Measurements from ENCODE around the gene IGF2R. TPM values are rescaled to one million over a fixed set of nuclear protein-coding genes. Genes with fewer than 3 reads are reported as not detected.

IGF2R gene
- total and polyA plus RNA-seq, 2 experiments from 2014 or later, result 8.1 to 30.9 TPM

DNA sequence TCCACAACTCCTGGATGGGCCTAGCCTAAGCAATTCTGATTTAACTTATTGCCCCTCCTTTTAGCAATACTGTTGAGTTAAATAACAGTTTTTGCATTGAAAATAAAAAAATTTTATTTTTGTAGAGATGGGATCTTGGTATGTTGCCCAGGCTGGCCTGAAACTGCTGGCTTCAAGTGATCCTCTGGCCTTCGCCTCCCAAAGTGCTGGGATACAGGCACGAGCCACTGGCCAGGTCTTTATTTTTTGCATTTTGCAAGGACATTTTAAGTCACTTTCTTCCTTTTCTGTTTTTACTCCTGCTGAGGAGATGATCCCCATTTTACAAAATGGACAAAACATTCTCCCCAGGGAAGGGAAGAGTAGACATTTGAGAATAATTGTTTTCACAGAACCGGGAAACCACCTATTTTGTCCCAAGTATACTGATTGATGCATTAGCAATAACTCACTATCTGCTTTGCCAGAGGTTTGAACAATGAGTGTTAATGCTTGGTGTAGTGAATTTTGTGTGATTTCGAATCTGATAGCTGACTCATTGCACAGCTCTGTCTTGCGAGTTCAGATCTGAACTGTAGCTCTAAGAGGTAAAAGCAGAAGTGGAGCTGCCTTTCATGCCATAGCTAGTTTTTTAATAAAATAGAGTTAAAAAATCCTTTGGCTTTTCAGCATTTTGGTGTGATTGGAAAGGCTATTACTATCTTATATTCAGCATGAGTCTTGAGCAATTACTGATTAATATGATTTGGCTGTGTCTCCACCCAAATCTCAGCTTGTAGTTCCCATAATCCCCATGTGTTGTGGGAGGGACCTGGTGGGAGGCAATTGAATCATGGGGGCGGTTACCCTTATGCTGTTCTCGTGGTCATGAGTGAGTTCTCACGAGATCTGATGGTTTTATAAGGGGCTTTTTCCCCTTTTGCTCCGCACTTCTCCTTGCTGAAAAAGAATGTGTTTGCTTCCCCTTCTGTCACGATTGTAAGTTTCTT is 20.9 kb downstream of the IGF2R start:
- H3K4me3 ChIP-seq, result 0 out of 2 replicates have a peak overlapping the region, but pooled peaks have one; percentile 0
- DNase-seq, result peak; percentile 70
- TF ChIP-seq EZH2 (IDR thresholded peaks at IDR 0.05; ENCODE audit: insufficient read depth, poor library complexity, severe bottlenecking) (no peak), EZH2phosphoT487 (IDR thresholded peaks at IDR 0.05; ENCODE audit: insufficient read depth, low read depth) (no peak)
- H3K4me2 ChIP-seq (ENCODE audit: unreplicated experiment), result peak overlapping the region; percentile 40
- H3K9ac ChIP-seq, result peak overlapping the region; percentile 3; the same call in 1 of the 2 replicates
- peak overlapping the region; percentile 45 for H3K27ac ChIP-seq
- H3K36me3 ChIP-seq (ENCODE audit: low read depth), result no peaks in the 10 kb centered on the region
- no peaks in the 10 kb centered on the region for H3K9me3 ChIP-seq (ENCODE audit: low read depth)
- 18 to 21% methylated on average over 10 of the region's 10 CpGs for WGBS, 2 experiments (ENCODE audit: low coverage in 1 of 2, low lambda C conversion rate in 2 of 2, missing lambda C conversion rate in 2 of 2)
- H2AFZ ChIP-seq, result no peak overlapping the region
- no peaks in the 10 kb centered on the region for H3K27me3 ChIP-seq (replicated peaks; ENCODE audit: insufficient read depth)
- no peaks in the 10 kb centered on the region for H3K9me2 ChIP-seq (ENCODE audit: insufficient read depth)
- peaks cover 6% of the 10 kb centered on the region; the same call in 1 of the 2 replicates for H4K20me1 ChIP-seq (ENCODE audit: insufficient read depth)
- H3K79me2 ChIP-seq (ENCODE audit: insufficient read depth), result peaks cover 99% of the 10 kb centered on the region
- peaks cover 15% of the 10 kb centered on the region for H3F3A ChIP-seq (ENCODE audit: insufficient read depth)
- in situ Hi-C loops (cut with MboI), result no loop called here
- H3K4me1 ChIP-seq (ENCODE audit: insufficient read depth), result peaks cover 35% of the 10 kb centered on the region

DNA sequence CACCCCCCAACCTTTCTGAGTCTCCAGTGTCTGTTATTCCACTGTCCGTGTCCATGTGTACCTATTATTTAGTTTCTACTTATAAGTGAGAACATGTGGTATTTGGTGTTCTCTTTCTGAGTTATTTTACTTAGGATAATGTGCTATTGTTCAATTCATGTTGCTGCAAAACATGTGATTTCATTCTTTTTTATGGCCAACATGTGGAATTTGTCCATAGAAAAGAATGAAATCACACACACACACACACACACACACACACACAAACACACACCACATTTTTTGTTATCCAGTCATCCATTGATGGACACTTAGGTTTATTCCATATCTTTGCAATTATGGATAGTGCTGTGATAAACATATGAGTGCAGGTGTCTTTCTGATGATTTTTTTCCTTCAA is 23.5 kb downstream of the IGF2R start:
- Histone ChIP-seq H3F3A (ENCODE audit: insufficient read depth) (peaks cover 15% of the 10 kb centered on the region; the same call in 1 of the 2 replicates), H3K27ac (no peak overlapping the region), H3K9me2 (ENCODE audit: insufficient read depth) (no peaks in the 10 kb centered on the region), H3K79me2 (ENCODE audit: insufficient read depth) (peaks cover 96% of the 10 kb centered on the region), H3K4me1 (ENCODE audit: insufficient read depth) (peaks cover 24% of the 10 kb centered on the region), H3K4me2 (ENCODE audit: unreplicated experiment) (no peak overlapping the region), H3K27me3 (replicated peaks; ENCODE audit: insufficient read depth) (no peaks in the 10 kb centered on the region), H3K4me3 (no peak overlapping the region), H4K20me1 (ENCODE audit: insufficient read depth) (no peaks in the 10 kb centered on the region), H3K9ac (no peak overlapping the region), H2AFZ (no peak overlapping the region), H3K36me3 (ENCODE audit: low read depth) (no peaks in the 10 kb centered on the region), H3K9me3 (ENCODE audit: low read depth) (no peaks in the 10 kb centered on the region)
- DNase-seq, result no peak
- 28 to 33% methylated on average over 1 of the region's 1 CpG for WGBS, 2 experiments (ENCODE audit: low coverage in 1 of 2, low lambda C conversion rate in 2 of 2, missing lambda C conversion rate in 2 of 2)
- in situ Hi-C loops (cut with MboI), result no loop called here
- no peak for TF ChIP-seq EZH2 (IDR thresholded peaks at IDR 0.05; ENCODE audit: insufficient read depth, poor library complexity, severe bottlenecking)
- TF ChIP-seq EZH2phosphoT487 (IDR thresholded peaks at IDR 0.05; ENCODE audit: insufficient read depth, low read depth), result no peak

GRCh38 chr6:159995405-159995804 is 26.5 kb downstream of the IGF2R start:
- Histone ChIP-seq H3K4me2 (ENCODE audit: unreplicated experiment) (no peak overlapping the region), H3K9me3 (ENCODE audit: low read depth) (no peaks in the 10 kb centered on the region), H3K9ac (no peak overlapping the region), H3K27ac (no peak overlapping the region), H3K27me3 (replicated peaks; ENCODE audit: insufficient read depth) (no peaks in the 10 kb centered on the region), H3K79me2 (ENCODE audit: insufficient read depth) (peaks cover 93% of the 10 kb centered on the region), H3K4me1 (ENCODE audit: insufficient read depth) (peaks cover 4% of the 10 kb centered on the region), H2AFZ (no peak overlapping the region), H3K9me2 (ENCODE audit: insufficient read depth) (no peaks in the 10 kb centered on the region), H3K4me3 (no peak overlapping the region), H4K20me1 (ENCODE audit: insufficient read depth) (no peaks in the 10 kb centered on the region; the same call in 1 of the 2 replicates), H3K36me3 (ENCODE audit: low read depth) (no peaks in the 10 kb centered on the region), H3F3A (ENCODE audit: insufficient read depth) (0 out of 2 replicates have a peak, but pooled peaks cover under 1% of the 10 kb centered on the region)
- DNase-seq, result no peak
- in situ Hi-C loops (cut with MboI), result no loop called here
- no peak for TF ChIP-seq EZH2phosphoT487 (IDR thresholded peaks at IDR 0.05; ENCODE audit: insufficient read depth, low read depth)
- no peak for TF ChIP-seq EZH2 (IDR thresholded peaks at IDR 0.05; ENCODE audit: insufficient read depth, poor library complexity, severe bottlenecking)
- 95 to 100% methylated on average over 2 of the region's 2 CpGs for WGBS, 2 experiments (ENCODE audit: low coverage in 1 of 2, low lambda C conversion rate in 2 of 2, missing lambda C conversion rate in 2 of 2)

DNA sequence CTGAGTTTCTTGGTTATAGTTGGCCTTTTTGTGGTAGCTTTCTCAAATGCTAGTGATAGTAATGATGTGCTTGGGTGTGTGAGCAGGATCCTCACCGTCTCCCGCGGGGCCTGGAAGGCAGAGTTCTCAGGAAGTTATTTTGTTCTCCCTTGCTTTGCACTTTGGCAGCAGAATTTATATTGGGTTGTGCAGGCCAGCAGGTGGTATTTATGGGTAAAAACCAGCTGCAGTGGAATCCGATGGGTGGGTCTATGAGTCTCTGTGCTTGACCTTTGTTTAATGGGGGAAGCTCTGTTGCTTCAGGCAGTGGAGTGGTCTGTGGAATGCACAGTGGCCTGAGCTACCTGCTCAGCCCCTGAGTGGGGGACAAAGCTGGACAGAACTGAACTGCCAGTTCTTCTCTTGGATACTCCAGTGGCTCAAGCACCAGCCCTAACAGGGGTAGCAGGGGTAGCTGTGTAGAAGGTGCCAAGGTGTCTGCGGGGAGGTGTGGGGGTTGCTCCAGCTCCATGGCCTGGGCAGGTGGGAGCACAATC is 27.3 kb downstream of the IGF2R start:
- H3K79me2 ChIP-seq (ENCODE audit: insufficient read depth), result peaks cover 93% of the 10 kb centered on the region
- no peaks in the 10 kb centered on the region for H3K9me2 ChIP-seq (ENCODE audit: insufficient read depth)
- WGBS, 2 experiments (ENCODE audit: low coverage in 1 of 2, low lambda C conversion rate in 2 of 2, missing lambda C conversion rate in 2 of 2), result 88 to 89% methylated on average over 5 of the region's 5 CpGs
- H3K27ac ChIP-seq, result no peak overlapping the region
- no peaks in the 10 kb centered on the region for H3F3A ChIP-seq (ENCODE audit: insufficient read depth)
- no peaks in the 10 kb centered on the region for H3K9me3 ChIP-seq (ENCODE audit: low read depth)
- no peak overlapping the region for H3K4me2 ChIP-seq (ENCODE audit: unreplicated experiment)
- no peaks in the 10 kb centered on the region; the same call in 1 of the 2 replicates for H4K20me1 ChIP-seq (ENCODE audit: insufficient read depth)
- no peaks in the 10 kb centered on the region for H3K27me3 ChIP-seq (replicated peaks; ENCODE audit: insufficient read depth)
- in situ Hi-C loops (cut with MboI), result no loop called here
- no peaks in the 10 kb centered on the region for H3K4me1 ChIP-seq (ENCODE audit: insufficient read depth)
- no peak overlapping the region for H2AFZ ChIP-seq
- H3K36me3 ChIP-seq (ENCODE audit: low read depth), result no peaks in the 10 kb centered on the region
- no peak overlapping the region for H3K9ac ChIP-seq
- H3K4me3 ChIP-seq, result no peak overlapping the region
- DNase-seq, result no peak
- no peak for TF ChIP-seq EZH2 (IDR thresholded peaks at IDR 0.05; ENCODE audit: insufficient read depth, poor library complexity, severe bottlenecking)
- TF ChIP-seq EZH2phosphoT487 (IDR thresholded peaks at IDR 0.05; ENCODE audit: insufficient read depth, low read depth), result no peak
